Heart right ventricle (tissue), 16 donors: ENCODE measurements around the gene FAM98A. TPM values are rescaled to one million over a fixed set of nuclear protein-coding genes. Genes with fewer than 3 reads are reported as not detected.

Source experiments
- ATAC-seq, 8 donors: fragments of 200-7000 bp; cut with Tn5 transposase; one replicate each; pipeline ENCODE4 v1.9.1; 2020; ENCODE audit warnings: mild to moderate bottlenecking in 8 of 8, moderate library complexity in 8 of 8, moderate number of reproducible peaks in 1 of 8
- DNase-seq, 2 donors: peaks; one replicate each; pipeline ENCODE4 v3.0.0-alpha.2; 2020
- H3K27ac ChIP-seq, 10 donors: fragments of 200-600 bp; sonication (generic) in 2 of 10; one replicate each; pipeline versions ENCODE4 v1.5.0 to v1.8.0; 2020 to 2022; ENCODE audit warnings: mild to moderate bottlenecking in 3 of 10
- H3K27me3 ChIP-seq, 7 donors: fragments of 200-600 bp; one replicate each; pipeline ENCODE4 v1.8.0; 2021 to 2022; ENCODE audit warnings: mild to moderate bottlenecking in 2 of 7
- H3K36me3 ChIP-seq, 9 donors: fragments of 200-600 bp; sonication (generic) in 1 of 9; one replicate each; pipeline versions ENCODE4 v1.5.0 to v1.8.0; 2020 to 2022; ENCODE audit warnings: mild to moderate bottlenecking in 2 of 9
- H3K4me1 ChIP-seq, 9 donors: fragments of 200-600 bp; sonication (generic) in 1 of 9; one replicate each; pipeline versions ENCODE4 v1.5.0 to v1.8.0; 2020 to 2022; ENCODE audit warnings: mild to moderate bottlenecking in 4 of 9
- H3K4me3 ChIP-seq, 10 donors: fragments of 200-600 bp; sonication (generic) in 2 of 10; one replicate each; pipeline versions ENCODE4 v1.5.0 to v1.8.0; 2020 to 2022; ENCODE audit warnings: mild to moderate bottlenecking in 7 of 10, moderate library complexity in 2 of 10
- H3K9me3 ChIP-seq, 11 donors: fragments of 200-600 bp in 10 of 11; sonication (generic) in 2 of 11; one replicate each; pipeline versions ENCODE4 v1.5.0 to v1.8.0; 2013 to 2022; ENCODE audit warnings: mild to moderate bottlenecking in 2 of 11, control low read depth in 1 of 11, moderate library complexity in 1 of 11
- CTCF ChIP-seq, 9 donors: fragments of 200-600 bp; sonication (generic) in 2 of 9; IDR thresholded peaks; one replicate each; pipeline versions ENCODE4 v1.5.0 to v1.8.0; 2021 to 2022; ENCODE audit warnings: antibody characterized with exemption in 9 of 9, mild to moderate bottlenecking in 5 of 9, moderate library complexity in 1 of 9
- WGBS, 2 donors: extraction: QIAGEN DNeasy Blood & Tissue Kit; methylation state at CpG; one replicate each; pipeline ENCODE4 v1.1.7; 2013; ENCODE audit warnings: inconsistent platforms in 1 of 2; 5-methylcytosine and 5-hydroxymethylcytosine counted together
- intact Hi-C, 10 donors: fragments of 100-400 bp; cut with DNase I; formaldehyde crosslinking; loops; one replicate each; pipeline versions ENCODE4 v1.11.1 to v1.14.2; 2022
- polyA plus RNA-seq, 2 donors: library from polyadenylated mRNA; stranded (reverse); fragments of 200-250 nt; gene quantifications; one replicate each; pipeline ENCODE4 v1.2.3, GENCODE V29; 2013
- total RNA-seq, 10 donors: library from RNA; stranded (reverse); fragmentation: NEBNext Ultra II Directional in 3 of 10; extraction: Animal tissue kit (Norgen Biotek cat#: 25700) in 3 of 10; gene quantifications; one replicate each; pipeline versions ENCODE4 v1.2.1 to v1.2.4, GENCODE V29; 2021 to 2023
- donor health status: Arrhythmogenic right ventricular cardiomyopathy.
- donor health status: ischemic (EF 13 %, LVEDD 7.1; RV severe dilation, severe dysfunction).
- donor health status: healthy with polysubstance abuse.
- donor health status: DM: no; HTN: yes; CAD: no.
- donor health status: DM: no; HTN: no; CAD: no.
- donor health status: ischemic (EF 25% LVEDD 6.9; RV normal size, moderate dysfunction).
- donor health status: ischemic (EF 25% LVEDD 5.7; RV mildly dilated, moderate dysfunction).
- donor health status: healthy.
- donor health status: DM: yes; HTN: yes; CAD: no.
- donor health status: Ischemic cardiomyopathy.
- donor health status: ischemic (EF 35%, LVEDD 5.7; RV mildly dilated, moderate dysfunction).
- donor health status: nonischemic (EF 11% LVEDD 7.7; RV severe dilation, severe dysfunction).
- donor health status: DM: yes; HTN: yes; CAD: no.
- donor health status: PGD.
- donor health status: ischemic (EF 29% LVEDD 5.4; RV normal size, mild dysfunction).
- donor health status: nonischemic (EF 23%, LVEDD 6.1; RV moderate dilation, normal function).

The FAM98A gene
- total and polyA plus RNA-seq, 12 donors, result 27.7 to 92.3 (median 68.5) TPM

- ATAC-seq (no peak), DNase-seq (no peak)
- no peak overlapping the region for H3K27ac ChIP-seq
- H3K27me3 ChIP-seq, result no peaks in the 10 kb centered on the region
- no peaks in the 10 kb centered on the region for H3K36me3 ChIP-seq
- intact Hi-C loops, result no loop called here
- TF ChIP-seq CTCF (IDR thresholded peaks at IDR 0.05), result no peak
- H3K4me3 ChIP-seq, result no peak overlapping the region
- no peaks in the 10 kb centered on the region for H3K4me1 ChIP-seq
- 97 to 100% methylated on average over 1 of the region's 1 CpG for WGBS, 2 donors
- peaks cover 0 to 36% (median 12%) of the 10 kb centered on the region in 11 donors for H3K9me3 ChIP-seq
Measured at GRCh38 chr2:33619028-33619427, 19.9 kb upstream of the FAM98A start.

GRCh38 chr2:33617989-33618388 lies 18.9 kb upstream of the FAM98A start:
- Histone ChIP-seq H3K27me3 (no peaks in the 10 kb centered on the region), H3K27ac (no peak overlapping the region), H3K4me1 (peaks cover 0 to 10% (median 0%) of the 10 kb centered on the region in 9 donors), H3K36me3 (no peaks in the 10 kb centered on the region), H3K4me3 (no peak overlapping the region), H3K9me3 (peaks cover 0 to 36% (median 12%) of the 10 kb centered on the region in 11 donors)
- DNase-seq, result no peak
- ATAC-seq, result no peak
- no peak for TF ChIP-seq CTCF (IDR thresholded peaks at IDR 0.05)
- WGBS, 2 donors, result 96 to 98% methylated on average over 1 of the region's 1 CpG
- intact Hi-C loops, result no loop called here

GRCh38 chr2:33617401-33617800 lies 18.3 kb upstream of the FAM98A start:
- 91 to 92% methylated on average over 2 of the region's 2 CpGs for WGBS, 2 donors
- H3K9me3 ChIP-seq, result peaks cover 0 to 36% (median 12%) of the 10 kb centered on the region in 11 donors
- TF ChIP-seq CTCF (IDR thresholded peaks at IDR 0.05), result no peak
- no peak for DNase-seq
- no peak overlapping the region for H3K4me3 ChIP-seq
- ATAC-seq, result no peak
- no peaks in the 10 kb centered on the region for H3K36me3 ChIP-seq
- no peaks in the 10 kb centered on the region for H3K27me3 ChIP-seq
- no peak overlapping the region for H3K27ac ChIP-seq
- peaks cover 0 to 13% (median 0%) of the 10 kb centered on the region in 9 donors for H3K4me1 ChIP-seq
- intact Hi-C loops, result no loop called here

- no peaks in the 10 kb centered on the region for H3K36me3 ChIP-seq
- H3K27ac ChIP-seq, result no peak overlapping the region
- intact Hi-C loops, result no loop called here
- no peak for TF ChIP-seq CTCF (IDR thresholded peaks at IDR 0.05)
- no peaks in the 10 kb centered on the region for H3K27me3 ChIP-seq
- H3K4me1 ChIP-seq, result peaks cover 0 to 13% (median 0%) of the 10 kb centered on the region in 9 donors
- no peak overlapping the region for H3K4me3 ChIP-seq
- 83 to 85% methylated on average over 2 of the region's 2 CpGs for WGBS, 2 donors
- no peak for ATAC-seq
- H3K9me3 ChIP-seq, result peaks cover 0 to 36% (median 12%) of the 10 kb centered on the region in 11 donors
- DNase-seq, result no peak
Measured at GRCh38 chr2:33616873-33617272, 17.8 kb upstream of the FAM98A start.
